ENCODE measurements around the gene WDR93. TPM values are rescaled to one million over a fixed set of nuclear protein-coding genes. Genes with fewer than 3 reads are reported as not detected.
"Not testable (repeated sequence)": the region's sequence is repeated elsewhere in the genome, so short reads cannot be mapped to it uniquely, and the experiment has no call there.

The WDR93 gene
- total RNA-seq, 1 donor from 2014 or later = not detected

DNA sequence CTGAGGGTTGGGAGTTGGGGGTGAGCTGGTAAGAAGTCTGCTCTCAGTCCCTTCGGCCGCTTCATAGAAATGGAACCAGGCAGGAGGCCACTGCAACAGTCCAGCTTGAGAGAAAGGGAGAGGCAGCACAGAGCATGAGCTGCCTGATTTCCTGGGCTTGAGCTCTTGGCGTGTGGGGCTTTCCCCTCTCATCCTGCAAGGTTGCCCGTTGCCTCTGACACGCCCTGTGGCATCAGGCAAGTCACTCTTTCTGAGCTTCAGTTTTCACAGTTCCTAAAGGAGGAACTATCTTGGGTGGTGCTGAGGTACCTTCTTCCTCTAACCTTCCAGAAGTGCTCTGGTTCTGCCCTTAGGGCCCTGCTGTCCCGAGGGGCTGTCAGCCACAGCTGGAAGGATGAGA lies 90.4 kb downstream of the WDR93 start:
- DNase-seq (no peak), ATAC-seq (no peak)
- intact Hi-C loops (cut with micrococcal nuclease) = no loop called here

GRCh38 chr15:89781891-89782618 lies 91.4 kb downstream of the WDR93 start:
- peak; percentile 21 for DNase-seq
- peak; percentile 8 for ATAC-seq
- intact Hi-C loops (cut with micrococcal nuclease) = no loop called here

DNA sequence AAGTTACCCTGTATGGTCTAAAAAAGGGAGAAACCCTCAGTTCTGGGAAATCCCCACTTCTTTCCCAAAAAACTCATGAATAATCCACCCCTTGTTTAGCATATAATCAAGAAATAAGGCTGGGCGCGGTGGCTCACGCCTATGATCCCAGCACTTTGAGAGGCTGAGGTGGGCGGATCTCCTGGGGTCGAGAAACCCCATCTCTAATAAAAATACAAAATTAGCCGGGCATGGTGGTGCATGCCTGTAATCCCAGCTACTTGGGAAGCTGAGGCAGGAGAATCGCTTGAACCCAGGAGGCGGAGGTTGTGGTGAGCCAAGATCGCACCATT lies 92.0 kb downstream of the WDR93 start:
- ATAC-seq; intact Hi-C loops (cut with micrococcal nuclease): not testable (repeated sequence)
- peak; percentile 11 for DNase-seq

GRCh38 chr15:89783111-89783860 lies 92.7 kb downstream of the WDR93 start:
- ATAC-seq (peak; percentile 69), DNase-seq (peak; percentile 39)
- intact Hi-C loops (cut with micrococcal nuclease) = no loop called here

- ATAC-seq (no peak), DNase-seq (peak; percentile 26)
- intact Hi-C loops (cut with micrococcal nuclease) = no loop called here
These were observed 93.5 kb downstream of the WDR93 start for GRCh38 chr15:89783861-89784685.

DNA sequence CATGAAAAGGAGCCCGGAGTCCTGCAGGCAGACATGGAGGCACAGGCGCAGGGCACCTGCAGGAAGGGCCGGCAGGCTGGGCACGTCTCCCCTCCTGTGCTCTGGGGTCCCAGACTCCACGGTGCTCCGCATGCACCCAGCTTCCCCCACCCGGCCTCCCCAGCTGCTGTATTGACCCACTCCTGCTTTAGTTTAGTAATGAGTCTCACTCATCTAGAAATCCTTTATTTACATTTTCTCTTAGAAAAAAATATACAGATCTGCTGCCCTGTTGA lies 94.0 kb downstream of the WDR93 start:
- no peak for ATAC-seq
- intact Hi-C loops (cut with micrococcal nuclease) = no loop called here
- peak; percentile 9 for DNase-seq

GRCh38 chr15:89785064-89785773 lies 94.6 kb downstream of the WDR93 start:
- intact Hi-C loops (cut with micrococcal nuclease) = no loop called here
- DNase-seq (peak; percentile 20), ATAC-seq (peak; percentile 34)

DNA sequence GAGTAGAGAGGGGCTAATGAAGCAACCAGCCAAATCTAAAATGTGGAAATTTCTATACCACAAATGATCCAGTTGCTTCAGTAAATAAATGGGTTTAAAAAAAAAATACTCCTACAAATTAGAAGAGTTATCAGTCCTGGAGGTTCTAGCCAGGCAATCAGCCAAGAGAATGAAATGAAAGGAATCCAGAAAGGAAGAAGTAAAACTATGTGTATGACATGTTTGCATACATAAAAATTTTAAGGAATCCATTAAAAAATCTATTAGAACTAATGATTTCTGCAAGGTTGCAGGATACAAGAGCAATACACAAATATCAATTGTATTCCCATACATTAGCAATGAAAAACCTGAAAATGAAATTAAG lies 95.1 kb downstream of the WDR93 start:
- ATAC-seq (no peak), DNase-seq (no peak)
- intact Hi-C loops (cut with micrococcal nuclease) = no loop called here

DNA sequence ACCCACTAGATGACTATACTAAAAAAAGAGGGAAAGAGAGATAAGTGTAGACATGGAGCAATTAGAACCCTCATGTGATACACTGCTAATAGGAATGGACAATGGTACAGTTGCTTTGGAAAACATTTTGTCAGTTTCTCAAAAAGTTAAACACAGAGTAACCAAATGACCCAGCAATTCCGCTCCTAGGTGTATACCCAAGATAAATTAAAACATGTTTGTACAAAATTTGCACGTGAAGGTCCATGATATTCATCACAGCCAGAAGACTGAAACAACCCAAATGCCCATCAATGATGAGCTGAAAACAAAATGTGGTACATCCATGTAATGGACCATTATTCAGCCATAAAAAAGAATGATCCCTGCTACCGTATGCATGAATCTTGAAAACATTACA lies 97.3 kb downstream of the WDR93 start:
- DNase-seq (no peak), ATAC-seq (no peak)
- intact Hi-C loops (cut with micrococcal nuclease) = no loop called here

DNA sequence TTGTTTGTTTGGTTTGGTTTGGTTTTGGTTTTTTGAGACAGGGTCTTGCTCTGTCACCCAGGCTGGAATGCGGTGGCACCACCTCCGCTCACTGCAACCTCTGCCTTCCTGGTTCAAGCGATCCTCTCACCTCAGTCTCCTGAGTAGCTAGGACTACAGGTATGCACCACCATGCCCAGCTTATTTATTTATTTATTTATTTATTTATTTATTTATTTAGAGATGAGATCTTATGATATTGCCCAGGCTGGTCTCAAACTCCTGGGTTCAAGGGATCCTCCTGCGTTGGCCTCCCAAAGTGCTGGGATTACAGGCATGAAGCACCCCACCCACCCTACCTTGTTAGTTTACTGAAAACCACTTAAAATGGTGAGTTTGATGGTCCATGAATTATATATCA lies 98.0 kb downstream of the WDR93 start:
- peak; percentile 4 for DNase-seq
- intact Hi-C loops (cut with micrococcal nuclease); ATAC-seq: not testable (repeated sequence)

DNA sequence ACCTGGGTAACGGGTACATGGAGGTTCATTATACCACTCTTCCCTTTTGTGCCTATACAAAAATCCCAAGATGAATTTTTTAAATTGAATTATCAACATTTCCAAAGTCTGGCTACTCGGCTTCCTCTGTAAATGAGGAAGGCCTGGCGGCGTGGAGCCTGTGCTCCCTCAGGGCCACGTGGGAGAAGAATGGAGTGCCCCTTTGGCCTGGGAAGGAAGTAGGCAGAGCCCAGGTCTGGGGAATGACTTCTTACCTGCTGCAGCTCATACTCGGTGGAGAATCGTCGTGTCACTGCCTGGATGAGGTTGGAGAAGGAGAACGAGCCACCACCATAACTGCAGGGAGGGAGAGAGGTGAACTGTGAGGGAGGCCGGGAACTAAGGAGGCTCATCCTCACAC lies 99.6 kb downstream of the WDR93 start:
- intact Hi-C loops (cut with micrococcal nuclease) = no loop called here
- ATAC-seq (no peak), DNase-seq (peak; percentile 2)

GRCh38 chr15:89790661-89791060 lies 100.0 kb downstream of the WDR93 start:
- DNase-seq (no peak), ATAC-seq (no peak)
- intact Hi-C loops (cut with micrococcal nuclease) = no loop called here

GRCh38 chr15:89792106-89792805 lies 101.6 kb downstream of the WDR93 start:
- DNase-seq = peak; percentile 23
- intact Hi-C loops (cut with micrococcal nuclease) = no loop called here
- no peak for ATAC-seq

Other genes with a start within 250 kb of the WDR93 start
- gene RHCG, start 194.2 kb upstream of the WDR93 start, total RNA-seq = not detected
- gene TICRR, start 115.3 kb upstream of the WDR93 start, total RNA-seq = 0.12 TPM
- gene KIF7, start 35.3 kb upstream of the WDR93 start, total RNA-seq = 2.2 TPM
- 4.7 TPM for gene PLIN1, start 11.4 kb upstream of the WDR93 start, total RNA-seq
- gene PEX11A, start 57 bp upstream of the WDR93 start, total RNA-seq = 13.9 TPM
- gene MESP1, start 60.4 kb downstream of the WDR93 start, total RNA-seq = 8.4 TPM
- 0.20 TPM for gene MESP2, start 85.5 kb downstream of the WDR93 start, total RNA-seq
- 7.7 TPM for gene ANPEP, start 124.0 kb downstream of the WDR93 start, total RNA-seq
- 46.6 TPM for gene AP3S2, start 203.2 kb downstream of the WDR93 start, total RNA-seq
- 11.3 TPM for gene ARPIN, start 222.1 kb downstream of the WDR93 start, total RNA-seq